Measurements from ENCODE around the gene GALR2.

- TF ChIP-seq KDM5B (IDR thresholded peaks at IDR 0.05; ENCODE audit: insufficient replicate concordance, low read depth, low read length) (no peak), USF2 (CRISPR knock-in tag; IDR thresholded peaks at IDR 0.05) (no peak)
Observed at GRCh38 chr17:76032073-76032779, 42.4 kb upstream of the GALR2 start.

Data from K562 (cell line).